ENCODE measurements around the gene MRPL14. TPM values are rescaled to one million over a fixed set of nuclear protein-coding genes. Genes with fewer than 3 reads are reported as not detected.

MRPL14 gene
- total and polyA plus RNA-seq, 2 of the 8 experiments (the other 6 are each of a cell fraction or from before 2014, with no cell fraction given) = 82.0 to 97.1 TPM

GRCh38 chr6:44097782-44098317, 29.4 kb downstream of the MRPL14 start (continued):
- no peak for TF ChIP-seq GABPA (IDR thresholded peaks at IDR 0.05; ENCODE audit: borderline replicate concordance, insufficient read depth, low read length)
- no peak for TF ChIP-seq ASH2L (IDR thresholded peaks at IDR 0.05; ENCODE audit: low read length)
- no peak for TF ChIP-seq BRCA1 (IDR thresholded peaks at IDR 0.05; ENCODE audit: low read depth, low read length)
